Erythroblast (primary cell): ENCODE results near the gene SLC13A3.

Experiments
- GATA1 ChIP-seq: IDR thresholded peaks from 2 replicates; pipeline ENCODE4 v1.6.1; 2011; ENCODE audit warnings: low read depth, mild to moderate bottlenecking, control low read depth, low read length, moderate library complexity
- POLR2A ChIP-seq: IDR thresholded peaks from 2 replicates; pipeline ENCODE4 v1.6.1; 2011; ENCODE audit warnings: mild to moderate bottlenecking, low read length

- TF ChIP-seq POLR2A (no peak), GATA1 (no peak)
Observed at GRCh38 chr20:46595933-46596332, 55.3 kb downstream of the SLC13A3 start.
